Measurements from ENCODE around the gene CHTF18.

DNA sequence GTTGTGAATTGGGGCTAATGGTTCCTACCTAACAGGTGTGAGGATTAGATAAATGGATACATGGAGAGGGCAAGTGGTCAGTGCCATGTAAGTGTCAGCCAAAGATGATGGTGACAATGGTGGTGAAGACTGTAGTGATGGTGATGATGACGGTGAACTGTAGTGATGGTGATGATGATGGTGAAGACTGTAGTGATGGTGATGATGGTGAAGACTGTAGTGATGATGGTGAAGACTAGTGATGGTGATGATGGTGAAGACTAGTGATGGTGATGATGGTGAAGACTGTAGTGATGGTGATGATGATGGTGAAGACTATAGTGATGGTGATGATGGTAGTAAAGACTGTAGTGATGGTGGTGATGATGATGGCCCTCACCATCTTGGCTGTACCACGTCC is 30.2 kb downstream of the CHTF18 start:
- no peak for TF ChIP-seq POLR2AphosphoS5 (IDR thresholded peaks at IDR 0.05)
- TF ChIP-seq, protein P1, sequence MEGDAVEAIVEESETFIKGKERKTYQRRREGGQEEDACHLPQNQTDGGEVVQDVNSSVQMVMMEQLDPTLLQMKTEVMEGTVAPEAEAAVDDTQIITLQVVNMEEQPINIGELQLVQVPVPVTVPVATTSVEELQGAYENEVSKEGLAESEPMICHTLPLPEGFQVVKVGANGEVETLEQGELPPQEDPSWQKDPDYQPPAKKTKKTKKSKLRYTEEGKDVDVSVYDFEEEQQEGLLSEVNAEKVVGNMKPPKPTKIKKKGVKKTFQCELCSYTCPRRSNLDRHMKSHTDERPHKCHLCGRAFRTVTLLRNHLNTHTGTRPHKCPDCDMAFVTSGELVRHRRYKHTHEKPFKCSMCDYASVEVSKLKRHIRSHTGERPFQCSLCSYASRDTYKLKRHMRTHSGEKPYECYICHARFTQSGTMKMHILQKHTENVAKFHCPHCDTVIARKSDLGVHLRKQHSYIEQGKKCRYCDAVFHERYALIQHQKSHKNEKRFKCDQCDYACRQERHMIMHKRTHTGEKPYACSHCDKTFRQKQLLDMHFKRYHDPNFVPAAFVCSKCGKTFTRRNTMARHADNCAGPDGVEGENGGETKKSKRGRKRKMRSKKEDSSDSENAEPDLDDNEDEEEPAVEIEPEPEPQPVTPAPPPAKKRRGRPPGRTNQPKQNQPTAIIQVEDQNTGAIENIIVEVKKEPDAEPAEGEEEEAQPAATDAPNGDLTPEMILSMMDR (IDR thresholded peaks at IDR 0.05 in 8 of 11, conservative IDR thresholded peaks at IDR 0.05 in 3 of 11): no peak
- TF ChIP-seq POLR2A (IDR thresholded peaks at IDR 0.05): no peak
